ENCODE results near the gene VILL.

DNA sequence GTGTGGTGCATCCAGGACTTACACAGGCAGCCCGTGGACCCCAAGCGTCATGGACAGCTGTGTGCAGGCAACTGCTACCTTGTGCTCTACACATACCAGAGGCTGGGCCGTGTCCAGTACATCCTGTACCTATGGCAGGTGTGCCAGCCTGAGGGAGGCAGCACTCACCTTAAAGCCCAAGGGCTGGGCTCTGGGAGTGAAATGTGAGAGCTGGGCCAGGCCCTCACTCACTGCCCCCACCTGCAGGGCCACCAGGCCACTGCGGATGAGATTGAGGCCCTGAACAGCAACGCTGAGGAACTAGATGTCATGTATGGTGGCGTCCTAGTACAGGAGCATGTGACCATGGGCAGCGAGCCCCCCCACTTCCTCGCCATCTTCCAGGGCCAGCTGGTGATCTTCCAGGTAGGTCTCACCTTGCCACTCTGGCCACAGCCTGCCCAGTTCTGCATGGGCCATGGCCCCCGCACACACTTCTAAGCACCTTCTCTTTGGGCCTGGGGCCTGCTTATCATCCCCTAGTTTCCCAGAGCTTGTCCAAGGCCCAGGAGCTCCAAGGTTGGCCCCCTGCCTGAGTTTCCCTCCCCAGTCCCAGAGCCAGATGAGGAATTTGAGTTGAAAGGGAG is 11.0 kb downstream of the VILL start:
- TF ChIP-seq, protein P1, sequence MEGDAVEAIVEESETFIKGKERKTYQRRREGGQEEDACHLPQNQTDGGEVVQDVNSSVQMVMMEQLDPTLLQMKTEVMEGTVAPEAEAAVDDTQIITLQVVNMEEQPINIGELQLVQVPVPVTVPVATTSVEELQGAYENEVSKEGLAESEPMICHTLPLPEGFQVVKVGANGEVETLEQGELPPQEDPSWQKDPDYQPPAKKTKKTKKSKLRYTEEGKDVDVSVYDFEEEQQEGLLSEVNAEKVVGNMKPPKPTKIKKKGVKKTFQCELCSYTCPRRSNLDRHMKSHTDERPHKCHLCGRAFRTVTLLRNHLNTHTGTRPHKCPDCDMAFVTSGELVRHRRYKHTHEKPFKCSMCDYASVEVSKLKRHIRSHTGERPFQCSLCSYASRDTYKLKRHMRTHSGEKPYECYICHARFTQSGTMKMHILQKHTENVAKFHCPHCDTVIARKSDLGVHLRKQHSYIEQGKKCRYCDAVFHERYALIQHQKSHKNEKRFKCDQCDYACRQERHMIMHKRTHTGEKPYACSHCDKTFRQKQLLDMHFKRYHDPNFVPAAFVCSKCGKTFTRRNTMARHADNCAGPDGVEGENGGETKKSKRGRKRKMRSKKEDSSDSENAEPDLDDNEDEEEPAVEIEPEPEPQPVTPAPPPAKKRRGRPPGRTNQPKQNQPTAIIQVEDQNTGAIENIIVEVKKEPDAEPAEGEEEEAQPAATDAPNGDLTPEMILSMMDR (IDR thresholded peaks at IDR 0.05) = no peak
- TF ChIP-seq POLR2A (IDR thresholded peaks at IDR 0.05) = no peak
